Ectodermal cell (in vitro differentiated cells): ENCODE data around the gene TOPBP1.

Experiments
- H3K27ac ChIP-seq: 2 replicates; pipeline ENCODE4 v1.7.0; 2013; ENCODE audit warnings: mild to moderate bottlenecking, low read depth, low read length; ENCODE audit not compliant: insufficient read depth, poor library complexity, severe bottlenecking
- H3K27me3 ChIP-seq: 2 replicates; pipeline ENCODE4 v1.7.0; 2013; ENCODE audit warnings: mild to moderate bottlenecking, low read length; ENCODE audit not compliant: insufficient read depth, control insufficient read depth, poor library complexity, severe bottlenecking
- H3K36me3 ChIP-seq: one replicate; pipeline ENCODE4 v1.7.0; 2013; ENCODE audit warnings: low read length; ENCODE audit not compliant: control insufficient read depth, insufficient read depth
- H3K4me1 ChIP-seq: one replicate; pipeline ENCODE4 v1.7.0; 2013; ENCODE audit warnings: low read length; ENCODE audit not compliant: control insufficient read depth, insufficient read depth
- H3K4me3 ChIP-seq: 2 replicates; pipeline ENCODE4 v1.7.0; 2013; ENCODE audit warnings: low read depth, low read length, control low read depth; ENCODE audit not compliant: insufficient read depth
- H3K9me3 ChIP-seq: 2 replicates; pipeline ENCODE4 v1.7.0; 2013; ENCODE audit warnings: mild to moderate bottlenecking, low read length, moderate library complexity; ENCODE audit not compliant: control insufficient read depth
- WGBS, 2 experiments: methylation state at CpG; one replicate each; pipeline ENCODE4 v1.1.7; 2013; ENCODE audit warnings: missing lambda C conversion rate in 2 of 2; 5-methylcytosine and 5-hydroxymethylcytosine counted together

Gene TOPBP1

GRCh38 chr3:133589503-133589902, 72.2 kb downstream of the TOPBP1 start:
- Histone ChIP-seq H3K27ac (no peak overlapping the region), H3K9me3 (no peaks in the 10 kb centered on the region), H3K4me3 (no peak overlapping the region), H3K27me3 (no peaks in the 10 kb centered on the region), H3K36me3 (peaks cover 40% of the 10 kb centered on the region), H3K4me1 (no peaks in the 10 kb centered on the region)
- 95 to 96% methylated on average over 8 of the region's 8 CpGs for WGBS, 2 experiments

- Histone ChIP-seq H3K27me3 (no peaks in the 10 kb centered on the region), H3K4me3 (no peak overlapping the region), H3K27ac (no peak overlapping the region), H3K4me1 (no peaks in the 10 kb centered on the region), H3K36me3 (peaks cover 44% of the 10 kb centered on the region), H3K9me3 (no peaks in the 10 kb centered on the region)
- 97 to 99% methylated on average over 2 of the region's 2 CpGs for WGBS, 2 experiments
Observed at GRCh38 chr3:133588784-133589465, 72.8 kb downstream of the TOPBP1 start.

GRCh38 chr3:133588035-133588434, 73.7 kb downstream of the TOPBP1 start:
- Histone ChIP-seq H3K36me3 (peaks cover 53% of the 10 kb centered on the region), H3K27me3 (no peaks in the 10 kb centered on the region), H3K27ac (no peak overlapping the region), H3K4me3 (no peak overlapping the region), H3K4me1 (no peaks in the 10 kb centered on the region), H3K9me3 (no peaks in the 10 kb centered on the region)
- WGBS, 2 experiments: 94 to 100% methylated on average over 4 of the region's 4 CpGs

- Histone ChIP-seq H3K4me3 (no peak overlapping the region), H3K27ac (no peak overlapping the region), H3K36me3 (peaks cover 55% of the 10 kb centered on the region), H3K27me3 (no peaks in the 10 kb centered on the region), H3K4me1 (no peaks in the 10 kb centered on the region), H3K9me3 (no peaks in the 10 kb centered on the region)
- WGBS, 2 experiments: 94 to 95% methylated on average over 5 to 6 of the region's 6 CpGs
Observed at GRCh38 chr3:133583396-133583795, 78.3 kb downstream of the TOPBP1 start.

GRCh38 chr3:133578548-133579191, 83.1 kb downstream of the TOPBP1 start:
- H3K4me3 ChIP-seq: no peak overlapping the region
- H3K27ac ChIP-seq: no peak overlapping the region
- H3K4me1 ChIP-seq: peaks cover 7% of the 10 kb centered on the region
- peaks cover 25% of the 10 kb centered on the region for H3K36me3 ChIP-seq
- no peaks in the 10 kb centered on the region for H3K27me3 ChIP-seq
- H3K9me3 ChIP-seq: no peaks in the 10 kb centered on the region
- WGBS, 2 experiments: 57 to 64% methylated on average over 1 of the region's 1 CpG

- 72 to 83% methylated on average over 3 of the region's 3 CpGs for WGBS, 2 experiments
- Histone ChIP-seq H3K4me3 (peak overlapping the region; percentile 83), H3K27ac (no peak overlapping the region)
Observed at GRCh38 chr3:133576169-133576568, 85.6 kb downstream of the TOPBP1 start.

GRCh38 chr3:133575086-133575485, 86.7 kb downstream of the TOPBP1 start:
- Histone ChIP-seq H3K4me1 (peaks cover 10% of the 10 kb centered on the region), H3K4me3 (peak overlapping the region; percentile 83), H3K36me3 (peaks cover 18% of the 10 kb centered on the region), H3K9me3 (no peaks in the 10 kb centered on the region), H3K27me3 (no peaks in the 10 kb centered on the region), H3K27ac (no peak overlapping the region)
- 41 to 60% methylated on average over 3 to 4 of the region's 4 CpGs for WGBS, 2 experiments

More at GRCh38 chr3:133576169-133576568, 85.6 kb downstream of the TOPBP1 start:
- Histone ChIP-seq H3K4me1 (peaks cover 7% of the 10 kb centered on the region), H3K36me3 (peaks cover 18% of the 10 kb centered on the region), H3K9me3 (no peaks in the 10 kb centered on the region), H3K27me3 (no peaks in the 10 kb centered on the region)

- Histone ChIP-seq H3K27me3 (no peaks in the 10 kb centered on the region), H3K9me3 (no peaks in the 10 kb centered on the region), H3K4me1 (peaks cover 10% of the 10 kb centered on the region), H3K36me3 (peaks cover 18% of the 10 kb centered on the region), H3K4me3 (peak overlapping the region; percentile 83), H3K27ac (peak overlapping the region; percentile 11)
- 0% methylated on average over 54 of the region's 54 CpGs for WGBS, 2 experiments
Observed at GRCh38 chr3:133574260-133574881, 87.4 kb downstream of the TOPBP1 start.

GRCh38 chr3:133573629-133574194, 88.0 kb downstream of the TOPBP1 start, which contains the start of gene CDV3:
CDV3 (plus strand) TSS chr3:133573686; CDS start chr3:133574045, 359 bp downstream.
- 0 to 1% methylated on average over 81 of the region's 81 CpGs for WGBS, 2 experiments

More at GRCh38 chr3:133573629-133574194, 88.0 kb downstream of the TOPBP1 start, which contains the start of gene CDV3:
- Histone ChIP-seq H3K9me3 (no peaks in the 10 kb centered on the region), H3K4me1 (peaks cover 10% of the 10 kb centered on the region), H3K27ac (peak within 1 kb of the TSS; percentile 94), H3K27me3 (no peaks in the 10 kb centered on the region), H3K36me3 (peaks cover 12% of the 10 kb centered on the region), H3K4me3 (peak within 1 kb of the TSS; percentile 83)
